Neural progenitor cell (in vitro differentiated cells): ENCODE results near the gene TOPBP1. TPM values are rescaled to one million over a fixed set of nuclear protein-coding genes. Genes with fewer than 3 reads are reported as not detected.

Experiments
- DNase-seq: peaks from one replicate; pipeline ENCODE4 v3.0.0-alpha.2; 2016; ENCODE audit warnings: low spot score
- H2AFZ ChIP-seq: fragments of 200-600 bp; sonication (generic); replicated peaks from 2 replicates; pipeline ENCODE4 v1.6.1; 2016; ENCODE audit warnings: antibody characterized with exemption
- H3F3A ChIP-seq: fragments of 200-600 bp; sonication (generic); 2 replicates; pipeline ENCODE4 v1.6.1; 2016; ENCODE audit warnings: antibody characterized with exemption, low read depth
- H3K27ac ChIP-seq: fragments of 200-600 bp; sonication (generic); 2 replicates; pipeline ENCODE4 v1.5.1; 2016; ENCODE audit warnings: mild to moderate bottlenecking
- H3K27me3 ChIP-seq: fragments of 200-600 bp; sonication (generic); 2 replicates; pipeline ENCODE4 v1.6.1; 2016; ENCODE audit warnings: mild to moderate bottlenecking, moderate library complexity
- H3K36me3 ChIP-seq: fragments of 200-600 bp; sonication (generic); 2 replicates; pipeline ENCODE4 v1.5.1; 2016
- H3K4me1 ChIP-seq: fragments of 200-600 bp; sonication (generic); 2 replicates; pipeline ENCODE4 v1.6.1; 2016; ENCODE audit warnings: mixed run types
- H3K4me2 ChIP-seq: fragments of 200-600 bp; sonication (generic); 2 replicates; pipeline ENCODE4 v1.6.1; 2016
- H3K4me3 ChIP-seq: fragments of 200-600 bp; sonication (generic); 2 replicates; pipeline ENCODE4 v1.5.1; 2016
- H3K79me2 ChIP-seq: fragments of 200-600 bp; sonication (generic); 2 replicates; pipeline ENCODE4 v1.6.1; 2016; ENCODE audit warnings: low read depth
- H3K9ac ChIP-seq: fragments of 200-600 bp; sonication (generic); 2 replicates; pipeline ENCODE4 v1.6.1; 2016
- H3K9me3 ChIP-seq: fragments of 200-600 bp; sonication (generic); 2 replicates; pipeline ENCODE4 v1.5.1; 2016; ENCODE audit warnings: low read depth
- H4K20me1 ChIP-seq: fragments of 200-600 bp; sonication (generic); 2 replicates; pipeline ENCODE4 v1.6.1; 2016; ENCODE audit warnings: low read depth
- H3K27ac Mint-ChIP-seq: 3 replicates; pipeline ENCODE4 v1.8.0; 2021; ENCODE audit warnings: mixed read lengths
- H3K27me3 Mint-ChIP-seq: 2 replicates; pipeline ENCODE4 v1.8.0; 2022; ENCODE audit warnings: low read depth, mild to moderate bottlenecking, inconsistent platforms, moderate library complexity, mixed read lengths; ENCODE audit not compliant: insufficient read depth
- H3K36me3 Mint-ChIP-seq: 3 replicates; pipeline ENCODE4 v1.8.0; 2021; ENCODE audit warnings: mixed read lengths
- H3K4me1 Mint-ChIP-seq: 3 replicates; pipeline ENCODE4 v1.8.0; 2021; ENCODE audit warnings: mixed read lengths
- H3K4me3 Mint-ChIP-seq: 3 replicates; pipeline ENCODE4 v1.8.0; 2021; ENCODE audit warnings: mild to moderate bottlenecking, moderate library complexity, mixed read lengths
- H3K9me3 Mint-ChIP-seq: 3 replicates; pipeline ENCODE4 v1.8.0; 2020; ENCODE audit warnings: mixed read lengths
- EZH2 ChIP-seq: fragments of 200-600 bp; sonication (generic); IDR thresholded peaks from 2 replicates; pipeline ENCODE4 v1.6.1; 2017; ENCODE audit warnings: antibody characterized with exemption, mild to moderate bottlenecking, moderate library complexity
- EZH2phosphoT487 ChIP-seq: fragments of 200-600 bp; sonication (generic); IDR thresholded peaks from 2 replicates; pipeline ENCODE4 v1.6.1; 2017; ENCODE audit warnings: antibody characterized with exemption
- total RNA-seq: library from RNA; depleted of rRNA; stranded (reverse); fragments of >200 nt; gene quantifications from 2 replicates; pipeline ENCODE4 v1.2.3, GENCODE V29; 2015; ENCODE audit warnings: low replicate concordance
- TF ChIP-seq, protein P1 (sequence below): fragments of 200-600 bp; sonication (generic); IDR thresholded peaks from 2 replicates; pipeline ENCODE4 v1.5.1; 2017; ENCODE audit warnings: antibody characterized with exemption, mild to moderate bottlenecking

TOPBP1 gene
- total RNA-seq, 1 donor from 2014 or later, result 67.7 TPM

DNA sequence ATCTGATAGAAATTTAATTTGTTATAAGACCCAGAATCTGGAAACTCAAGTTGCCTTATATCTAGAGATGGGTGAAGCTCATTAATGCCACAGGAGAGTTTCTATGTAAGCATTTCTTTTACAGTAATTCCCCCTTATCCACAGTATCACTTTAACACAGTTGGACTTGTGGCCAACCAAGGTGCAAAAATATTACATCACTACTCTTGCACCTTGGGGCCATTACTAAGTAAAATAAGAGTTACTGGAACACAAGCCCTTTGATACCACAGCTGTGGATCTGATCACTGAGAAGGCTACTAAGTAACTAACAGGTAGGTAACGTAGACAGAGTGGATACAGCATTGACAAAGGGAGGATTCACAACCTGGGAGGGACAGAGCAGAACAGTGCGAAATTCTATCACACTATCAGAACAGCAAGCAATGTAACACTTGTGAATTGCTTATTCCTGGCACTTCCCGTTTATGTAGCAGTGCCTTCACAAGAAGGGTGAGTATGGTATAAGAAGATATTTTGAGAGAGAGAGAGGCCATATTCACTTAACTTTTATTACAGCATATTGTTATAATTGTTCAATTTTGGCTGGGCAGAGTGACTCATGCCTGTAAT is 33.9 kb upstream of the TOPBP1 start:
- Histone ChIP-seq H3K27ac (no peak overlapping the region), H3K9ac (no peak overlapping the region), H3K79me2 (no peaks in the 10 kb centered on the region), H3K4me1 (no peaks in the 10 kb centered on the region), H3K27me3 (no peaks in the 10 kb centered on the region), H3F3A (no peaks in the 10 kb centered on the region), H3K9me3 (no peaks in the 10 kb centered on the region), H3K4me2 (no peak overlapping the region), H4K20me1 (no peaks in the 10 kb centered on the region), H3K36me3 (no peaks in the 10 kb centered on the region), H3K4me3 (no peak overlapping the region), H2AFZ (no peak overlapping the region)
- no peak for DNase-seq
- TF ChIP-seq, protein P1, sequence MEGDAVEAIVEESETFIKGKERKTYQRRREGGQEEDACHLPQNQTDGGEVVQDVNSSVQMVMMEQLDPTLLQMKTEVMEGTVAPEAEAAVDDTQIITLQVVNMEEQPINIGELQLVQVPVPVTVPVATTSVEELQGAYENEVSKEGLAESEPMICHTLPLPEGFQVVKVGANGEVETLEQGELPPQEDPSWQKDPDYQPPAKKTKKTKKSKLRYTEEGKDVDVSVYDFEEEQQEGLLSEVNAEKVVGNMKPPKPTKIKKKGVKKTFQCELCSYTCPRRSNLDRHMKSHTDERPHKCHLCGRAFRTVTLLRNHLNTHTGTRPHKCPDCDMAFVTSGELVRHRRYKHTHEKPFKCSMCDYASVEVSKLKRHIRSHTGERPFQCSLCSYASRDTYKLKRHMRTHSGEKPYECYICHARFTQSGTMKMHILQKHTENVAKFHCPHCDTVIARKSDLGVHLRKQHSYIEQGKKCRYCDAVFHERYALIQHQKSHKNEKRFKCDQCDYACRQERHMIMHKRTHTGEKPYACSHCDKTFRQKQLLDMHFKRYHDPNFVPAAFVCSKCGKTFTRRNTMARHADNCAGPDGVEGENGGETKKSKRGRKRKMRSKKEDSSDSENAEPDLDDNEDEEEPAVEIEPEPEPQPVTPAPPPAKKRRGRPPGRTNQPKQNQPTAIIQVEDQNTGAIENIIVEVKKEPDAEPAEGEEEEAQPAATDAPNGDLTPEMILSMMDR, result no peak
- TF ChIP-seq EZH2phosphoT487, result no peak
- no peak for TF ChIP-seq EZH2
- no peaks in the 10 kb centered on the region for H3K9me3 Mint-ChIP-seq
- peaks cover 3% of the 10 kb centered on the region for H3K27me3 Mint-ChIP-seq
- no peak overlapping the region for H3K4me3 Mint-ChIP-seq
- no peaks in the 10 kb centered on the region for H3K36me3 Mint-ChIP-seq
- H3K27ac Mint-ChIP-seq, result no peak overlapping the region
- no peaks in the 10 kb centered on the region for H3K4me1 Mint-ChIP-seq

DNA sequence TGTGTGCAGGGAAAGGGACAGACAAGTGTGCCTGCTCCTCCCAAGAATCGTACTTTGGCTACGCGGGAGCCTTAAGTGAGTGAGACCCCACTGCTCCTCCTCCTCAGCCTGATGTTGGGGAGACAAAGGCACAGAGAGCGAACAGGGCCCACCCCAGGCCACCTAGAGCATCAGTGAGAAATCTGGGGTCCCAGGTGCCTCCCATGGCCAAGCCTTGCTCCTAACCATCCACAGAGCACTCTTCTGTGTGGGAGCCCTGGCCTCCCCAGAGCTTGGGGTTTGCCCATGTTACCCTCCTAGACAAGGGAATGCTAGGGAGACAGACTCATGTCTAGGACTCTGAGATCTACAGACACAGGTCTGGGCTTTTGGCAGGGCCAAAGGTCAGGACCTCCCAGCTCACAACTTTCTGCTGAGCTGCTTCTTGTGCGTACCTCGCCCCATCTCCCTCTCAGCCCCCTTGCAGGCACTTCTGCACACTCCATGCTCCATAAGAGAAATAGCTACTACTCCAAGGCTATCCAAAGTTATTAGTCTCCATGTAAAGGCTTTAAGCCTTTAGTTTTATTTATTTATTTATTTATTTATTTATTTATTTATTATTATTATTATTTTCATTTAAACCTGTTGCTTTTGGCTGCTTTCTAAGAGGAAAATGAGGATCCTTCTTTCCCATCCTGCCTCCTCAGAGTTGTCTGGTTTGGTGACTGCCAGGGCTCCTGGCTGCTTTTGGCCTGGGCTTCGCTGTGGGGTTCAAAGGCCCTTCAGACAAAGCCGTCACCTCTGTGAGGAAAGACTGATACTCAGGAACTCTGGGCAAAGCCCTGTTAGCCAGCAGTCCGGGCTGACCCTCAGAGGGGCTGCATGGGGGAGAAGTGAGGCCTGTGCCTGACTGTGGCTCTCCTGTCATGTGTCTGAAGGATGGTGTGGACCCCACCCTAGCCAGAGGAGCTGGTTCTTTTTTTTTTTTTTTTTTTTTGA is 32.8 kb upstream of the TOPBP1 start:
- Histone ChIP-seq H3K4me2 (no peak overlapping the region), H3K36me3 (no peaks in the 10 kb centered on the region), H3F3A (no peaks in the 10 kb centered on the region), H3K4me1 (no peaks in the 10 kb centered on the region), H4K20me1 (no peaks in the 10 kb centered on the region), H2AFZ (no peak overlapping the region), H3K4me3 (no peak overlapping the region), H3K9ac (no peak overlapping the region), H3K9me3 (no peaks in the 10 kb centered on the region), H3K79me2 (no peaks in the 10 kb centered on the region), H3K27ac (no peak overlapping the region), H3K27me3 (no peaks in the 10 kb centered on the region)
- no peak overlapping the region for H3K4me3 Mint-ChIP-seq
- peaks cover 3% of the 10 kb centered on the region for H3K27me3 Mint-ChIP-seq
- no peaks in the 10 kb centered on the region for H3K4me1 Mint-ChIP-seq
- no peaks in the 10 kb centered on the region for H3K36me3 Mint-ChIP-seq
- DNase-seq, result no peak
- no peak overlapping the region for H3K27ac Mint-ChIP-seq
- TF ChIP-seq EZH2phosphoT487, result no peak
- TF ChIP-seq, protein P1, result no peak
- no peak for TF ChIP-seq EZH2
- H3K9me3 Mint-ChIP-seq, result no peaks in the 10 kb centered on the region

DNA sequence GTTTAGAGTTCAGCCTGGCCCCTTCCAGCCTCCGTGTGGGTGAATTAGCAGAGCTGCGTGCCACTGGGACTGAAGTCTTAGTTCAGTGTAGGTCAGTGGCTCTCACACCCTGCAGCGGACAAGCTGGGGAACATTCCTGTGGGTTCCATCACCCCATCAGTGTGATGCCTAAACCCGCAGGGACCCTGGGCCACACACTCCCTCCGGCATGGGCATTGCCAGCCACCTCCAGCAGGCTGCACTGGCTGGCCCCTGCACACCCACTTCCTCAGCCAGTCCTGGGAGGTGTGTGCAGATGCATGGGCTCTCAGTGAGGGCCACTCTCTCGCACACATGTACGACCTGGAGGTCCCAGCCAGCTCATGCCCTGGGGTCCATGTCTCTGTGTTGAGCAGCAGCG is 32.1 kb upstream of the TOPBP1 start:
- no peaks in the 10 kb centered on the region for H3F3A ChIP-seq
- no peak overlapping the region for H3K4me2 ChIP-seq
- no peaks in the 10 kb centered on the region for H3K9me3 Mint-ChIP-seq
- H3K4me1 Mint-ChIP-seq, result no peaks in the 10 kb centered on the region
- DNase-seq, result no peak
- no peak for TF ChIP-seq EZH2
- TF ChIP-seq, protein P1, result no peak
- TF ChIP-seq EZH2phosphoT487, result no peak
- H3K4me3 Mint-ChIP-seq, result no peak overlapping the region
- H3K36me3 ChIP-seq, result no peaks in the 10 kb centered on the region
- no peak overlapping the region for H3K27ac Mint-ChIP-seq
- H4K20me1 ChIP-seq, result no peaks in the 10 kb centered on the region
- no peak overlapping the region for H3K4me3 ChIP-seq
- peaks cover 3% of the 10 kb centered on the region for H3K27me3 Mint-ChIP-seq
- no peaks in the 10 kb centered on the region for H3K9me3 ChIP-seq
- no peaks in the 10 kb centered on the region for H3K36me3 Mint-ChIP-seq
- H3K27ac ChIP-seq, result no peak overlapping the region
- H3K27me3 ChIP-seq, result no peaks in the 10 kb centered on the region
- no peaks in the 10 kb centered on the region for H3K4me1 ChIP-seq
- H2AFZ ChIP-seq, result no peak overlapping the region
- no peaks in the 10 kb centered on the region for H3K79me2 ChIP-seq
- no peak overlapping the region for H3K9ac ChIP-seq
